SU-DHL-6 (cell line): ENCODE measurements around the gene PLCL1.

Source experiments
- H2AFZ ChIP-seq: fragments of 200-600 bp; sonication (generic); 2 replicates; pipeline ENCODE4 v1.6.1; 2014; ENCODE audit warnings: low read depth, mild to moderate bottlenecking, moderate library complexity, mixed read lengths, antibody characterized with exemption, low read length; ENCODE audit not compliant: severe bottlenecking
- H3F3A ChIP-seq: fragments of 200-600 bp; shearing (Covaris generic); 2 replicates; pipeline ENCODE4 v1.6.0; 2016; ENCODE audit warnings: antibody characterized with exemption, mild to moderate bottlenecking; ENCODE audit not compliant: insufficient read depth
- H3K27ac ChIP-seq: fragments of 200-600 bp; sonication (generic); 2 replicates; pipeline ENCODE4 v1.5.1; 2016; ENCODE audit warnings: low read depth, mild to moderate bottlenecking, low read length, moderate library complexity, mixed read lengths
- H3K27me3 ChIP-seq: fragments of 200-600 bp; sonication (generic), shearing (Covaris generic); 2 replicates; pipeline ENCODE4 v1.6.0; 2014; ENCODE audit warnings: mild to moderate bottlenecking, low read length
- H3K36me3 ChIP-seq: fragments of 200-600 bp; sonication (generic); 2 replicates; pipeline ENCODE4 v1.6.1; 2014; ENCODE audit warnings: mild to moderate bottlenecking, low read length, mixed read lengths
- H3K4me2 ChIP-seq: fragments of 300-600, 200-600 bp; shearing (Covaris generic), sonication (generic); 2 replicates; pipeline ENCODE4 v1.6.0; 2014; ENCODE audit warnings: low read length, low read depth, mild to moderate bottlenecking; ENCODE audit not compliant: poor library complexity, severe bottlenecking
- H3K4me3 ChIP-seq: fragments of 200-600 bp; sonication (generic); 2 replicates; pipeline ENCODE4 v1.5.1; 2014; ENCODE audit warnings: antibody characterized with exemption, low read length, mild to moderate bottlenecking, mixed read lengths; ENCODE audit not compliant: insufficient read depth, poor library complexity, severe bottlenecking
- H3K79me2 ChIP-seq: fragments of 200-600 bp; sonication (generic); 2 replicates; pipeline ENCODE4 v1.6.1; 2014; ENCODE audit warnings: mild to moderate bottlenecking, low read length, moderate library complexity; ENCODE audit not compliant: insufficient read depth
- H3K9ac ChIP-seq: fragments of 200-600 bp; sonication (generic); 2 replicates; pipeline ENCODE4 v1.7.0; 2014; ENCODE audit warnings: mild to moderate bottlenecking, low read length
- H3K9me2 ChIP-seq: fragments of 200-600 bp; sonication (generic); replicated peaks from 2 replicates; pipeline ENCODE4 v1.6.1; 2014; ENCODE audit warnings: low read length; ENCODE audit not compliant: insufficient read depth
- H3K9me3 ChIP-seq: fragments of 200-600 bp; sonication (generic); 2 replicates; pipeline ENCODE4 v1.6.1; 2014; ENCODE audit warnings: low read length, mixed read lengths; ENCODE audit not compliant: insufficient read depth
- H4K20me1 ChIP-seq: fragments of 200-600 bp; sonication (generic); 2 replicates; pipeline ENCODE4 v1.6.1; 2014; ENCODE audit warnings: low read depth, mild to moderate bottlenecking, antibody characterized with exemption, low read length, moderate library complexity, mixed read lengths
- CTCF ChIP-seq: fragments of 200-600 bp; sonication (generic); IDR thresholded peaks from one replicate; pipeline ENCODE4 v1.5.1; 2017; ENCODE audit warnings: antibody characterized with exemption, mild to moderate bottlenecking, low read length, moderate library complexity; ENCODE audit not compliant: insufficient read depth, poor library complexity, severe bottlenecking
- EZH2phosphoT487 ChIP-seq: fragments of 200-600 bp; sonication (generic), shearing (Covaris generic); conservative IDR thresholded peaks from 2 replicates; pipeline ENCODE4 v1.6.1; 2018; ENCODE audit warnings: mild to moderate bottlenecking, antibody characterized with exemption, low read length, moderate library complexity, mixed read lengths

PLCL1 gene

GRCh38 chr2:197795277-197795676, 9.1 kb upstream of the PLCL1 start:
- Histone ChIP-seq H3K79me2 (no peaks in the 10 kb centered on the region), H3K9me2 (no peaks in the 10 kb centered on the region), H3K27ac (no peak overlapping the region), H3F3A (no peaks in the 10 kb centered on the region), H2AFZ (no peak overlapping the region), H3K36me3 (no peaks in the 10 kb centered on the region), H3K4me3 (no peak overlapping the region), H3K4me2 (no peak overlapping the region), H3K9me3 (no peaks in the 10 kb centered on the region), H3K9ac (no peak overlapping the region), H4K20me1 (no peaks in the 10 kb centered on the region), H3K27me3 (no peaks in the 10 kb centered on the region)
- TF ChIP-seq CTCF (no peak), EZH2phosphoT487 (no peak)

- Histone ChIP-seq H3K4me3 (no peak overlapping the region), H3F3A (no peaks in the 10 kb centered on the region), H3K9me2 (no peaks in the 10 kb centered on the region), H3K79me2 (no peaks in the 10 kb centered on the region), H3K27ac (no peak overlapping the region), H3K36me3 (no peaks in the 10 kb centered on the region), H3K27me3 (no peaks in the 10 kb centered on the region), H4K20me1 (no peaks in the 10 kb centered on the region), H3K9ac (no peak overlapping the region), H3K9me3 (no peaks in the 10 kb centered on the region), H3K4me2 (no peak overlapping the region), H2AFZ (no peak overlapping the region)
- TF ChIP-seq EZH2phosphoT487 (no peak), CTCF (no peak)
Measured at GRCh38 chr2:197798187-197798586, 6.2 kb upstream of the PLCL1 start.

GRCh38 chr2:197799068-197799467, 5.3 kb upstream of the PLCL1 start:
- H3K9me2 ChIP-seq = no peaks in the 10 kb centered on the region
- H3K9ac ChIP-seq = no peak overlapping the region
- no peak overlapping the region for H2AFZ ChIP-seq
- no peak overlapping the region for H3K27ac ChIP-seq
- no peaks in the 10 kb centered on the region for H3K27me3 ChIP-seq
- TF ChIP-seq EZH2phosphoT487 (no peak), CTCF (no peak)
- H3F3A ChIP-seq = no peaks in the 10 kb centered on the region
- H3K4me2 ChIP-seq = no peak overlapping the region
- no peaks in the 10 kb centered on the region for H4K20me1 ChIP-seq
- no peaks in the 10 kb centered on the region for H3K79me2 ChIP-seq
- H3K36me3 ChIP-seq = no peaks in the 10 kb centered on the region
- no peaks in the 10 kb centered on the region for H3K9me3 ChIP-seq
- no peak overlapping the region for H3K4me3 ChIP-seq

- Histone ChIP-seq H4K20me1 (no peaks in the 10 kb centered on the region), H3K9ac (no peak overlapping the region), H3F3A (no peaks in the 10 kb centered on the region), H3K36me3 (no peaks in the 10 kb centered on the region), H3K9me2 (no peaks in the 10 kb centered on the region), H2AFZ (no peak overlapping the region), H3K27ac (no peak overlapping the region), H3K27me3 (no peaks in the 10 kb centered on the region), H3K4me3 (no peak overlapping the region), H3K4me2 (no peak overlapping the region), H3K9me3 (no peaks in the 10 kb centered on the region), H3K79me2 (no peaks in the 10 kb centered on the region)
- no peak for TF ChIP-seq EZH2phosphoT487
Measured at GRCh38 chr2:197800091-197800490, 4.3 kb upstream of the PLCL1 start.
